ENCODE results near the gene DLGAP5.
A peak's percentile ranks its signal among the peaks of the same experiment; 100 is the strongest.

DLGAP5 gene

DNA sequence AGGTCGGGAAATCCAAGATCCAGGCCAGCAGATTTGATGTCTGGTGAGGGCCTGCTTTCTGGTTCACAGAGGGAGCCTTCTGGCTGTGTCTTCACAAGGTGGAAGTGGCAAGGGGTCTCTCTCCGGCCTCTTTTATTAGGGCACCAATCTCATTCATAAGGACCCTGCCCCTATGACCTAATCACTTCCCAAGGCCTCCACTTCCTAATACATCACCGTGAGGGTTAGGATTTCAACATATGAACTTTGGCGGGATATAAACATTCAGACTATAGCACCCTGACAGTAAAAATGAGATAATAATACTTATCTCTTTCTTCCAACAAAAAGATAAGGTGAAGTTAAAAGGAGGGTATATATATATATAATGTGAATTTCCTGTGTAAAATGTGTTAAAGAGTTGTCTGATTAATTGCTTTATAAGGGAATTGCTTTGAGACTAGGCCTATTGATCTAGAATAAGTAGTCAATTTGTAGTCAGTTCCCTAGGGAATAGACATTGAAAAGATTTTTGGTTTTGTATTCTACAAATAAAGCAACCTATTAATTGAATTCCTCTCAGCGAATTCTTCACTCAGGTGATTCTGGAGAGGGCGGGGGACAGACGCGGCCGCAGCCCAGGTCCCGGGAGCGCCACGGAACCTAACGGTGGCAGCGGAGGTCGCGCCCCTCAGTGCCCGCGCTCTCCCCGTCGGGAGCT, 62.8 kb downstream of the DLGAP5 start:
- 16% methylated on average over 19 of the region's 20 CpGs for WGBS
- Histone ChIP-seq H3K36me3 (ENCODE audit: insufficient read depth, low read length) (no peaks in the 10 kb centered on the region), H3K27me3 (ENCODE audit: insufficient read depth, low read length) (peaks cover 56% of the 10 kb centered on the region), H3K4me3 (ENCODE audit: low read length) (peak overlapping the region; percentile 62), H3K4me1 (ENCODE audit: insufficient read depth, low read length) (no peaks in the 10 kb centered on the region), H3K9ac (ENCODE audit: low read depth, low read length) (peak overlapping the region; percentile 59; the same call in 1 of the 2 replicates), H3K27ac (ENCODE audit: low read depth, low read length) (no peak overlapping the region), H3K9me3 (ENCODE audit: insufficient read depth, low read depth, low read length) (no peaks in the 10 kb centered on the region)

DNA sequence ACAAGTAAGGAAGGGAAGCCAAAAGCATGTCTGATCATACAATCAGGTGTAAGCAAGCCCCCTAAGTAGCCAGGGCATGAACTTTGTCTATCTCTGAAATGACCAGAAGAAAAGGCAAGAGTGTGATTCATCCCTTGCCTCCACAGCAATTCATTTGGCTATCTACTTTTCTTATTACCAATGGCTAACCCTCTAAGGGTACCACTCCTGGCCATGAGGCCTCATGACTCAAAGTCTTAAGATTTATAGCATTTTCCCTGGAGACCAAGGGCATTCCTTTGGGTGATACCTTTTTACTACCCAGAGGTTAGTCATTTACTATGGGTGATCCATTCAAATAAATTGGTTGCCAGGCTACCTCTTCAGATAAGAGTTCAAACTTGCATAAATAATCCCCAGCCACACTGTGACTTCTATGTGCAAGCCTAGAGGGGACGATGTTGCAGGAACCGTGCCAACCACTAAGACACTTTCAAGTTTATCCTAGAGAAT, 63.9 kb downstream of the DLGAP5 start:
- 94% methylated on average over 2 of the region's 2 CpGs for WGBS
- H3K4me1 ChIP-seq (ENCODE audit: insufficient read depth, low read length) = no peaks in the 10 kb centered on the region
- no peak overlapping the region for H3K27ac ChIP-seq (ENCODE audit: low read depth, low read length)
- no peak overlapping the region for H3K4me3 ChIP-seq (ENCODE audit: low read length)
- no peak overlapping the region for H3K9ac ChIP-seq (ENCODE audit: low read depth, low read length)
- peaks cover 56% of the 10 kb centered on the region for H3K27me3 ChIP-seq (ENCODE audit: insufficient read depth, low read length)
- no peaks in the 10 kb centered on the region for H3K9me3 ChIP-seq (ENCODE audit: insufficient read depth, low read depth, low read length)
- no peaks in the 10 kb centered on the region for H3K36me3 ChIP-seq (ENCODE audit: insufficient read depth, low read length)

DNA sequence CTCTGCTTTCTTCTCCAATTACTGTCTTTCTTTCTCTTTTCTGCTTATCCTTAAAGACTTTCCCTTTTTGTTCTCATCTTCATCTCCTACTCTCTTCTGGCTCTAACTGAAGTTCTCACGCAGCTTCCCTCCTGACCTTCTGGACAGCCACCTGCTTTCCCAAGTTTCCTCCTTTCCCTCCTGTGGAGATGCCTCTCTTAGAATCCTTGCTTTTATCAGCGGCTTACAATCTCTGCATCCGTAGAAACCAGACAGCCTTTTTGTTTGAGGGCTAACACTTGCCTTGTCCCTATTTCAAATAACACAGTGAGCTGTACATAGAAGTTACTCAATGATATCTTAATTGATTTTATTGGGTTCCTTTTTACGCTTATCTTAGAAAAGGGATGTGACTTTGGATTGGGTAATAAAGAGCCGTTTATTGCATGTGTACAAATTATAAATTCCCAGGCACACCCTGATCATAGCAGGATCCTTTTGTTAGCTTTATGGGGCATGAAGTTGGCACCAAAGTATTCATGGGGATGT, 64.4 kb downstream of the DLGAP5 start:
- no peaks in the 10 kb centered on the region for H3K9me3 ChIP-seq (ENCODE audit: insufficient read depth, low read depth, low read length)
- H3K4me1 ChIP-seq (ENCODE audit: insufficient read depth, low read length) = no peaks in the 10 kb centered on the region
- no peak overlapping the region for H3K9ac ChIP-seq (ENCODE audit: low read depth, low read length)
- 82% methylated on average over 5 of the region's 5 CpGs for WGBS
- no peak overlapping the region for H3K27ac ChIP-seq (ENCODE audit: low read depth, low read length)
- H3K36me3 ChIP-seq (ENCODE audit: insufficient read depth, low read length) = no peaks in the 10 kb centered on the region
- peaks cover 55% of the 10 kb centered on the region for H3K27me3 ChIP-seq (ENCODE audit: insufficient read depth, low read length)
- no peak overlapping the region for H3K4me3 ChIP-seq (ENCODE audit: low read length)

DNA sequence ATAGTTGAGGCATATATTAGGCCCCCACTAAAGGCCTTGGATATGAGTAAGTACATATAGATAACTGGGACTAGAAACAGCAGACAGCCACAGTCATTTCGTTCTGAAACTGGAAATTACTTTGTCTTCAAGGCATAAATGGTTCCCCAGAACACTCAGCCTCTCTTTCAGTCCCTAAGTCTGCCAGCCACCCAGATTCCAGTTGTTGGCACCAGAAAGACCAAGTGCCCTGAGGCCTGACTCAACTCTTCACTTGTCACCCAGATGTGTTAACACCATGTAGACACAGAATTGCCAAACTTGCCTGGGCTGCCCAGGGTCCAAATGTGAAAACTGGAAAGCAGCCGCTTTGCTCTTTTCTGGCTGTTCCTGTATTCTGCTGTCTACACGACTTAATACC, 65.4 kb downstream of the DLGAP5 start:
- peaks cover 45% of the 10 kb centered on the region for H3K27me3 ChIP-seq (ENCODE audit: insufficient read depth, low read length)
- no peak overlapping the region for H3K9ac ChIP-seq (ENCODE audit: low read depth, low read length)
- H3K27ac ChIP-seq (ENCODE audit: low read depth, low read length) = no peak overlapping the region
- 82% methylated on average over 3 of the region's 3 CpGs for WGBS
- H3K4me1 ChIP-seq (ENCODE audit: insufficient read depth, low read length) = no peaks in the 10 kb centered on the region
- no peaks in the 10 kb centered on the region for H3K36me3 ChIP-seq (ENCODE audit: insufficient read depth, low read length)
- no peak overlapping the region for H3K4me3 ChIP-seq (ENCODE audit: low read length)
- no peaks in the 10 kb centered on the region for H3K9me3 ChIP-seq (ENCODE audit: insufficient read depth, low read depth, low read length)

DNA sequence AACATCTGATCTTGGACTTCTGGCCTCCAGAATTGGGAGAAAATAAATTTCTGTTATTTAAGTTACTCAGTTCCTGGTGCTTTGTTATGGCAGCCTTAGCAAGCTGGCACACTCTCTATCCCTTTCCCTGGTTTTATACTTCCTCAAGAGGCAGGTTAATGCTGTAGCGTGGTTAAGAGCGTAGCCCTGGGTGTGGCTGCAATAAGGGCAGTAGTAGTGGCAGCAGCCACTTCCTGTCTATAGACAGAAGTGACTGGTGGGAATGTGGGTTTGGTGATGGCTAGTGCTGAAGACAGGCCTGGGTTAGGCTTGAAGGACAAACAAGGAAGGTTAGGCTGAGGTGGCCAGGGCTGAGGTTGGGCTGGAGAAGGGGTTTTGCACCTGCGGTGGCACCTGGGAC, 66.0 kb downstream of the DLGAP5 start:
- no peaks in the 10 kb centered on the region for H3K9me3 ChIP-seq (ENCODE audit: insufficient read depth, low read depth, low read length)
- H3K27me3 ChIP-seq (ENCODE audit: insufficient read depth, low read length) = peaks cover 39% of the 10 kb centered on the region
- H3K4me3 ChIP-seq (ENCODE audit: low read length) = no peak overlapping the region
- 94% methylated on average over 3 of the region's 3 CpGs for WGBS
- H3K9ac ChIP-seq (ENCODE audit: low read depth, low read length) = no peak overlapping the region
- no peaks in the 10 kb centered on the region for H3K36me3 ChIP-seq (ENCODE audit: insufficient read depth, low read length)
- no peak overlapping the region for H3K27ac ChIP-seq (ENCODE audit: low read depth, low read length)
- H3K4me1 ChIP-seq (ENCODE audit: insufficient read depth, low read length) = no peaks in the 10 kb centered on the region

DNA sequence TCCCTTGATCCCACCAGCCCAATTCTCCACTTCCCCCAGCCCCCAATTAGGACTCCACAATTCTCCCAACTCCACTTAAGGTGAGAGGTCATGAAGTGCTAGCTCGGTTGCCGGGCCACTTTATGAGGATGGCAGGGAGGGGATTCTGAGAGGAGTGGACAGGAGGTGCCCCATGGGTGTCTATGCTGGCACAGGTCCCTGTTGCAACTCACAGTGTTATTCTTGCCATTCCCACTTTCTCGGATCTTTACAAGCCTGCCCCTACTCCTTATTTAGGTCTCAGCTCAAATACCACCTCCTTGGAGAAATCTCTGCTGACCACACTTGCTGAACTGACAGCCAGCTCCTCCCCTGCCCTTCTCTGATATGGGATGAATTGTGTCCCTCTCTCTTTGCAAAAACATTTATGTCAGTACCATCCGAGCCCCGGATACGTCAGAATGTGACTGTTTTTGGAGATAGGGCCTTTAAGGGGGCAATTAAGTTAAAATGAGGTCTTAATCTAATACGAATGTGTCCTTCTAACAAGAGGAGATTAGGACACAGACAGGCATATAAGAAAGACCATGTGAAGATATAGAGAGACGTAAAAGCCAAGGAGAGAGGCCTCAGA, 66.5 kb downstream of the DLGAP5 start:
- WGBS = 94% methylated on average over 8 of the region's 8 CpGs
- no peak overlapping the region for H3K9ac ChIP-seq (ENCODE audit: low read depth, low read length)
- H3K9me3 ChIP-seq (ENCODE audit: insufficient read depth, low read depth, low read length) = no peaks in the 10 kb centered on the region
- H3K36me3 ChIP-seq (ENCODE audit: insufficient read depth, low read length) = no peaks in the 10 kb centered on the region
- H3K4me1 ChIP-seq (ENCODE audit: insufficient read depth, low read length) = no peaks in the 10 kb centered on the region
- H3K4me3 ChIP-seq (ENCODE audit: low read length) = no peak overlapping the region
- H3K27ac ChIP-seq (ENCODE audit: low read depth, low read length) = no peak overlapping the region
- H3K27me3 ChIP-seq (ENCODE audit: insufficient read depth, low read length) = peaks cover 34% of the 10 kb centered on the region

DNA sequence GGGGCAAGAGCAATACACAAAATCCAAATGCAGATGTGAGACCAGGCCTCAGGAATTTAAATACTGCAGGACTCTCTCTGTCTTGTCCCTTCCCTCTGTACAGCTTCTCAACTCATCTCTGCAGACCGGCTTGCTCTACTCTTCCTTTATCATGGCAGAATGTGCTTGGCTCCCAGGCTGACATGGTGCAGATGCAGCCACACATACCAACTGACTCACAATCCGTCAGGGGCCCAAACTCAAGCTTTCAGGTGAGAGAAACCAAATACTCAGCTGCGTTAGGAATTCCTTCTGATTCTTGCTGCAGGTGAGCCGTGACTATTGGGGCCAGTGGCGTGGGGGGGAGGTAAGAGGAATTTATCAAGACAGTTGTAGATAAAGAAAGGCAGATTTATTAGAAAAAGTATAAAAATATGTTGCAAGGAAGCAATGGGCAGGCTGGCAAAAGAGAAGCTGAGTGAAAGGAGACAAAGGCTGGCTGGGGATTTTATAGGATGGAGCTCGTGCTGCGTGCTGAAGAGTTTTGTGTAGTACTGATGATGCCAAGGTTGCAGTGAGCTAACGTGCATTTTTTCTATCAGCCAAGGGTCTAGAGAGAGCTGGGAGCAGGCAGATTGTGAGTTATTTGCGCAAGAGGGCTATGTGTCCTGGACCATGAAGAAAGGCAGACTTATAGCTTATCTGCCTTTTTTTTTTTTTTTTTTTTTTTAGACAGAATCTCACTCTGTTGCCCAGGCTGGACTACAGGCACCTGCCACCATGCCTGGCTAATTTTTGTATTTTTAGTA, 67.3 kb downstream of the DLGAP5 start:
- WGBS = 89% methylated on average over 9 of the region's 9 CpGs
- no peaks in the 10 kb centered on the region for H3K36me3 ChIP-seq (ENCODE audit: insufficient read depth, low read length)
- no peak overlapping the region for H3K27ac ChIP-seq (ENCODE audit: low read depth, low read length)
- H3K27me3 ChIP-seq (ENCODE audit: insufficient read depth, low read length) = peaks cover 25% of the 10 kb centered on the region
- H3K4me1 ChIP-seq (ENCODE audit: insufficient read depth, low read length) = no peaks in the 10 kb centered on the region
- H3K9me3 ChIP-seq (ENCODE audit: insufficient read depth, low read depth, low read length) = no peaks in the 10 kb centered on the region
- no peak overlapping the region for H3K4me3 ChIP-seq (ENCODE audit: low read length)
- no peak overlapping the region for H3K9ac ChIP-seq (ENCODE audit: low read depth, low read length)

DNA sequence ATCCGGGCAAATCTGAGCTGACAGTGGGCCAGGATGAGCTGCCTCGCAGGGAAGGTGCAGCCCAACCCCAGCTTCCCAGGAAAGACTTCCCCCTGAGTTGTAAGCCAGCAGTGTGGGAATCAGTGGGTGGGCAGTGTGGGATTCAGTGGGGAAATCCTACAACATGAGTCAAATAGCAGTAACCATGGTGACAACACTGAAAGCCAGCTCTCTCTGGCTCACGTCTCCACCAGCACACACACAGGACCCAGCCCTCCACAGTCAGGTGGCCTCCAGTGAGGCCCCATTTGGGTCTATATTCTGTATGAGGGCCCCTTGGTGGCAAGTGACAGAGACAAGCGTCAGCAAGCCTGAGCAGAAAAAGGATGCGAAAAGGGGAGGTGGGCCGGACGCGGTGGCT, 68.3 kb downstream of the DLGAP5 start:
- no peak overlapping the region for H3K4me3 ChIP-seq (ENCODE audit: low read length)
- H3K9me3 ChIP-seq (ENCODE audit: insufficient read depth, low read depth, low read length) = no peaks in the 10 kb centered on the region
- no peak overlapping the region for H3K9ac ChIP-seq (ENCODE audit: low read depth, low read length)
- no peak overlapping the region for H3K27ac ChIP-seq (ENCODE audit: low read depth, low read length)
- 83% methylated on average over 8 of the region's 8 CpGs for WGBS
- peaks cover 16% of the 10 kb centered on the region for H3K27me3 ChIP-seq (ENCODE audit: insufficient read depth, low read length)
- no peaks in the 10 kb centered on the region for H3K4me1 ChIP-seq (ENCODE audit: insufficient read depth, low read length)
- H3K36me3 ChIP-seq (ENCODE audit: insufficient read depth, low read length) = no peaks in the 10 kb centered on the region

DNA sequence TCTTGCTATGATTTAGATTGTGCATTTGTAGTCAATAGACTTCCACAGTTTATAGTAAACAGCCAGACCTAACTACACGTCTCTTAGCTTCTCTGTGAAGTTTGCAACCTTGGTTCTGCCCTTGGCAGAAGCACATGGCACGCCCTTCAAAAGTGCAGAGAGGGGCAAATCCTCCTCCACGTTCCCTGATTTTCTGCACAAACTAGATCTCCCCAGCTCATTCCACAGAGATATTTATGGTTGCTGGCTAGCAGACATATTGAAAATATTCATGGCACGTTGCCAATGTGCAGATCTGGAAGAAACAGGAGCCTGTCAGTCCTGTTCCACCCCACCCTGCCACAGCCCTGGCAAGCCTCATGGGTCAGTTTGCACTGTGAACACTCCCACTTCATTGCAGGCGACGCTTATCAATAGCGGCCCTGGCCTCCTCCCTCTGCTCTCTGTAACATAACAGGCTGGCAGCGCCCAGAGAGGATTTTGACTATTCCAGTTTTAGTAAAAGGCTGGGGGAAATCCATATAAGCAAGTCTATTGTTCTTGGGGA, 68.9 kb downstream of the DLGAP5 start:
- no peaks in the 10 kb centered on the region for H3K36me3 ChIP-seq (ENCODE audit: insufficient read depth, low read length)
- 84% methylated on average over 8 of the region's 8 CpGs for WGBS
- no peak overlapping the region for H3K27ac ChIP-seq (ENCODE audit: low read depth, low read length)
- H3K9ac ChIP-seq (ENCODE audit: low read depth, low read length) = no peak overlapping the region
- H3K4me1 ChIP-seq (ENCODE audit: insufficient read depth, low read length) = no peaks in the 10 kb centered on the region
- peaks cover 10% of the 10 kb centered on the region for H3K27me3 ChIP-seq (ENCODE audit: insufficient read depth, low read length)
- no peak overlapping the region for H3K4me3 ChIP-seq (ENCODE audit: low read length)
- no peaks in the 10 kb centered on the region for H3K9me3 ChIP-seq (ENCODE audit: insufficient read depth, low read depth, low read length)

DNA sequence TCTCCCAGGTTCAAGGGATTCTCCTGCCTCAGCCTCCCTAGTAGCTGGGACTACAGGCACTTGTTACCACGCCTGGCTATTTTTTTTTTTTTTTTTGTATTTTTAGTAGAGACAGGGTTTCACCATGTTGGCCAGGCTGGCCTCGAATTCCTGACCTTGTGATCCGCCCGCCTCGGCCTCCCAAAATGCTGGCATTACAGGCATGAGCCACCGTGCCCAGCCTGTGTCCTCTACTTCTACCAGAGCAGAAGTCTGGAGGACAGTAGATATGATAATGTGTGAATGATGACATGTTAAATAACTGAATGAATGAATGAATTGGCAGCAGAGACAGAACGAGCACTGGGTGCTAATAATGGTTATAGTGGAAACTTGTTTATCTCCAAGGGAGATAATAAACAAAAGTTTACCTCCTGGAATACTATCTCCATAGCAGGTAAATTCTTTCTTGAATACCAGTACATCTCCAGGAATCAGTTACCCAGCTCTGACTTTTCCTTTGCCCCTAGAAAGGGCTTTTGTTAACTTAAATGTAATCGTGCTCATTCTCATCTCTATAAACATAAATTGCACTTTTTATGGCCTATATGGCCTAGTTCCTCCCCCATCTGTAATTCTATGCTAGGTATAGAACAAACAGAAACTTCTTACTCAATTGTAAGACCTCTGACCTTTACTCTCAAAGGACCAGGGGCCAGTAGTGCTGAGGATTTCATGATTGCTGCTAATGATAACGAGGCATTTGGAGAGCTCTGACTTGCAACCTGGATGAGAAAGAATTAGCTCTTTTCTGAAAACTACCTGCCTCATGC, 69.6 kb downstream of the DLGAP5 start:
- 96% methylated on average over 8 of the region's 9 CpGs for WGBS
- H3K4me3 ChIP-seq (ENCODE audit: low read length) = no peak overlapping the region
- no peaks in the 10 kb centered on the region for H3K4me1 ChIP-seq (ENCODE audit: insufficient read depth, low read length)
- H3K27ac ChIP-seq (ENCODE audit: low read depth, low read length) = no peak overlapping the region
- no peak overlapping the region for H3K9ac ChIP-seq (ENCODE audit: low read depth, low read length)
- no peaks in the 10 kb centered on the region for H3K36me3 ChIP-seq (ENCODE audit: insufficient read depth, low read length)
- H3K9me3 ChIP-seq (ENCODE audit: insufficient read depth, low read depth, low read length) = no peaks in the 10 kb centered on the region
- peaks cover 3% of the 10 kb centered on the region for H3K27me3 ChIP-seq (ENCODE audit: insufficient read depth, low read length)
